ENCODE results near the gene KCNH8. TPM values are rescaled to one million over a fixed set of nuclear protein-coding genes. Genes with fewer than 3 reads are reported as not detected.

The KCNH8 gene
- total RNA-seq, 1 experiment from 2014 or later: 1.3 TPM

DNA sequence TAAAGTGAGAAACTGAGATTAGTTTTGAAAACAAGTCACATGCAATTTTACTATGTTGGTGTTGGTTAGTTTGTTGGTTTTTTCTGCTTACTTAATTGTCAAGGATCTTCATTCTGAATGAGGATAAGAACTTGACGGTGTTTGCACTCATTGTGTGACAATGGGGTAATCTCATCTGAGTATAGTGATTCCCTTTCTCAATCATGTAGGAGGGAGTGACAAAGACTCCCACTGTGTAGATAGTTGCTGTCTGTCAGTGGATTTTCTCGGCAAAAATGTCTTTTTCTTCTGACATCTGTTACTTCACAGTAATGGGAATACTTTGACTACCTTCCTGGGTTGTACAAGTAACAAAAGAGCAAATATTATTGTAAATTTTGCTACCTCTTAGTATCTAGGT, 23.5 kb downstream of the KCNH8 start:
- TF ChIP-seq, protein P1, sequence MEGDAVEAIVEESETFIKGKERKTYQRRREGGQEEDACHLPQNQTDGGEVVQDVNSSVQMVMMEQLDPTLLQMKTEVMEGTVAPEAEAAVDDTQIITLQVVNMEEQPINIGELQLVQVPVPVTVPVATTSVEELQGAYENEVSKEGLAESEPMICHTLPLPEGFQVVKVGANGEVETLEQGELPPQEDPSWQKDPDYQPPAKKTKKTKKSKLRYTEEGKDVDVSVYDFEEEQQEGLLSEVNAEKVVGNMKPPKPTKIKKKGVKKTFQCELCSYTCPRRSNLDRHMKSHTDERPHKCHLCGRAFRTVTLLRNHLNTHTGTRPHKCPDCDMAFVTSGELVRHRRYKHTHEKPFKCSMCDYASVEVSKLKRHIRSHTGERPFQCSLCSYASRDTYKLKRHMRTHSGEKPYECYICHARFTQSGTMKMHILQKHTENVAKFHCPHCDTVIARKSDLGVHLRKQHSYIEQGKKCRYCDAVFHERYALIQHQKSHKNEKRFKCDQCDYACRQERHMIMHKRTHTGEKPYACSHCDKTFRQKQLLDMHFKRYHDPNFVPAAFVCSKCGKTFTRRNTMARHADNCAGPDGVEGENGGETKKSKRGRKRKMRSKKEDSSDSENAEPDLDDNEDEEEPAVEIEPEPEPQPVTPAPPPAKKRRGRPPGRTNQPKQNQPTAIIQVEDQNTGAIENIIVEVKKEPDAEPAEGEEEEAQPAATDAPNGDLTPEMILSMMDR (IDR thresholded peaks at IDR 0.05; ENCODE audit: unreplicated experiment): no peak
- intact Hi-C loops (cut with micrococcal nuclease; ENCODE audit: unreplicated experiment): no loop called here
- DNase-seq: no peak
- Mint-ChIP-seq H3K9me3 (ENCODE audit: low read depth, unreplicated experiment) (no peaks in the 10 kb centered on the region), H3K36me3 (ENCODE audit: insufficient read depth, unreplicated experiment) (no peaks in the 10 kb centered on the region), H3K27ac (ENCODE audit: unreplicated experiment) (no peak overlapping the region), H3K4me1 (ENCODE audit: low read depth, unreplicated experiment) (peaks cover 9% of the 10 kb centered on the region), H3K27me3 (ENCODE audit: unreplicated experiment) (no peaks in the 10 kb centered on the region), H3K4me3 (ENCODE audit: low read depth, unreplicated experiment) (no peak overlapping the region)
- CTCF ChIA-PET: no interaction called here
- BruUV-seq (replicated peaks): no TSS peak

DNA sequence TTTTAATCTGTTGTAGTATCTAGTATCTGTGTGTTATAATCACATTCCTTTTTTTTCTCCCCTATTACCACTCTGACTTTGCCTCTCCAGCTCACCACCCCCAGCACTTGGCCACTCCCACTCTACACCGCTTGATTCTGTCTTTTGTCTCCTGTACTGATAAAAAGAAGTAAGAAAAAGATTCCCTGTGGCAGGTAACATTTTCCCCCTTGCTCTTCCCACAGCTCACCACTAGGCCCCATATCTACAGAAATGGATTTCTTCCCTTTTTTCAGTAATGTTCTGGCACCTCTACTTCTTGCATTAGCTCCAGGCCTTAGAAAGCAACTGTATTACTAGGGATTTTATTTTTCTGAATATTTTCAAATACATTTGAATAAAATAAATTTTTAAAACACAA, 25.6 kb downstream of the KCNH8 start:
- Mint-ChIP-seq H3K4me3 (ENCODE audit: low read depth, unreplicated experiment) (no peak overlapping the region), H3K36me3 (ENCODE audit: insufficient read depth, unreplicated experiment) (no peaks in the 10 kb centered on the region)

DNA sequence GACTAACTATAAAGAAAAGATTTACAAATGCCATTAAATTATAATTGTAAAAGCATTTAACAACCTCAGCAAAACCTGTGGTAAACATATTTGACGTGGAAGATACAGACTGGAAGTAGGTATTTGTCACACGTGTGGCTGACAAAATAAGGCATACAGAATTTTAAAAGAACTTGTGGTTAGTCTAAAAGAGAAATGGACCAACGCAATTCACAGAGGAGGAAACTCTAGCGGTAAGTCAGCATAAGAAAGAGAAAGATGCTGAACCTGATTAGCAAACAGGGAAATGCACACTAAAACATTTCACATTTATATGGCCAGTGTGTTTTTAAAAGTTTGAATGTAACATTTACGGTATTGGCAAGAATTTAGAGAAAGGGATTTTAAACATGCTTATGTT, 35.3 kb downstream of the KCNH8 start:
- no peak overlapping the region for H3K4me3 Mint-ChIP-seq (ENCODE audit: low read depth, unreplicated experiment)
- CTCF ChIA-PET: no interaction called here
- intact Hi-C loops (cut with micrococcal nuclease; ENCODE audit: unreplicated experiment): no loop called here

More for the DNA sequence above, 25.6 kb downstream of the KCNH8 start:
- DNase-seq: no peak
- no peak overlapping the region for H3K27ac Mint-ChIP-seq (ENCODE audit: unreplicated experiment)
- H3K9me3 Mint-ChIP-seq (ENCODE audit: low read depth, unreplicated experiment): no peaks in the 10 kb centered on the region
- H3K27me3 Mint-ChIP-seq (ENCODE audit: unreplicated experiment): no peaks in the 10 kb centered on the region
- BruUV-seq (replicated peaks): no TSS peak
- intact Hi-C loops (cut with micrococcal nuclease; ENCODE audit: unreplicated experiment): no loop called here
- CTCF ChIA-PET: no interaction called here
- TF ChIP-seq, protein P1 (IDR thresholded peaks at IDR 0.05; ENCODE audit: unreplicated experiment): no peak
- H3K4me1 Mint-ChIP-seq (ENCODE audit: low read depth, unreplicated experiment): peaks cover 9% of the 10 kb centered on the region

DNA sequence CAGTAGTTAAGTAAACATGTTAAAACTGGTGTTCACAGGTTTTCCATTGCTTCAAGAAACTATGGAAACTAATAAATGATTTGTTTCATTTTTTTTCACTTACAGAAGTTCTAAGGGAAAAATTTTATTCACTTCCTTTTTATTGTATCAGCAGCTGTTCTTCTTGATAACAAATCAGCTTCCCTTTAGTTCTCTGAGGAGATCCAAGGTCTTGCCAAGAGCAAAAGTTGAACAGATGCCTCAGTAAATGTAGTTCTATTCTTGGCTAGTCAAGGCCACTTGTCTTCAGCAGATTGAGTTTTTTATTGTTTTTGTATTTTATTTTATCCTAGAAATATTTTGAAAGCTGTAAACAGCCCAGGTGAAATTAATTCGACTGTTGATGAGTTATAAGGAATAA, 41.8 kb downstream of the KCNH8 start:
- no peaks in the 10 kb centered on the region for H3K9me3 Mint-ChIP-seq (ENCODE audit: low read depth, unreplicated experiment)
- no peak for DNase-seq

More for the DNA sequence above, 35.3 kb downstream of the KCNH8 start:
- H3K36me3 Mint-ChIP-seq (ENCODE audit: insufficient read depth, unreplicated experiment): no peaks in the 10 kb centered on the region
- BruUV-seq (replicated peaks): no TSS peak
- H3K9me3 Mint-ChIP-seq (ENCODE audit: low read depth, unreplicated experiment): peaks cover 2% of the 10 kb centered on the region
- no peaks in the 10 kb centered on the region for H3K4me1 Mint-ChIP-seq (ENCODE audit: low read depth, unreplicated experiment)
- H3K27me3 Mint-ChIP-seq (ENCODE audit: unreplicated experiment): no peaks in the 10 kb centered on the region
- no peak for DNase-seq
- TF ChIP-seq, protein P1 (IDR thresholded peaks at IDR 0.05; ENCODE audit: unreplicated experiment): no peak
- no peak overlapping the region for H3K27ac Mint-ChIP-seq (ENCODE audit: unreplicated experiment)

More for the DNA sequence above, 41.8 kb downstream of the KCNH8 start:
- Mint-ChIP-seq H3K4me1 (ENCODE audit: low read depth, unreplicated experiment) (no peaks in the 10 kb centered on the region), H3K27ac (ENCODE audit: unreplicated experiment) (no peak overlapping the region), H3K27me3 (ENCODE audit: unreplicated experiment) (no peaks in the 10 kb centered on the region), H3K36me3 (ENCODE audit: insufficient read depth, unreplicated experiment) (no peaks in the 10 kb centered on the region), H3K4me3 (ENCODE audit: low read depth, unreplicated experiment) (no peak overlapping the region)
- TF ChIP-seq, protein P1 (IDR thresholded peaks at IDR 0.05; ENCODE audit: unreplicated experiment): no peak
- intact Hi-C loops (cut with micrococcal nuclease; ENCODE audit: unreplicated experiment): no loop called here
- CTCF ChIA-PET: no interaction called here
- BruUV-seq (replicated peaks): no TSS peak

All from Calu3 (cell line).